Activated naive CD8-positive, alpha-beta T cell treated with anti-CD3 and anti-CD28 coated beads, Interleukin-2, amount 50 U/mL, for 16 hours (primary cell): Measurements from ENCODE around the gene ADARB1.

Experiments used
- DNase-seq: peaks from one replicate; pipeline ENCODE4 v3.0.0-alpha.2; 2020; ENCODE audit warnings: low read depth, low spot score

Gene ADARB1

DNA sequence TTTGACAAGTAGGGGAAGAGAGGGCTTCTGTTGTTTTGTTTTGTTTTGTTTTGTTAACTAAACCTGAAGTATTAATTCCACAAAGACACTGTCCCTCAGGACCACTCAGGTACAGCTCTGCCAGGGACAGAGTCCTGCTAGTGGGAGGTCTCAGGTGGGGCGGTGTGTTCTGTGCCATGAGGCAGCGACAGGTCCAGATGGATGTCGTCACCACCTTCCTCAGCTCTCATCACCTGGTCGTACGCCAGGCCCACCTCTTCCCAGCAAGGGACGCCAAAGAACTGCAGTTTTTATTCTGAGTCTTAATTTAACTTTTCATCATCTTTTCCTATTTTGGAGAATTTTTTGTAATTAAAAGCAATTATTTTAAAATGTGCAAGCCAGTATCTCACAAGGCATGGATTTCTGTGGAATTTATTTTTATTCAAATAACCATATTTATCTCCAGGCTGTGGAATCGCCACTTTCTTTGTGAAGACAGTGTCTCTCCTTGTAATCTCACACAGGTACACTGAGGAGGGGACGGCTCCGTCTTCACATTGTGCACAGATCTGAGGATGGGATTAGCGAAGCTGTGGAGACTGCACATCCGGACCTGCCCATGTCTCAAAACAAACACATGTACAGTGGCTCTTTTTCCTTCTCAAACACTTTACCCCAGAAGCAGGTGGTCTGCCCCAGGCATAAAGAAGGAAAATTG, 150.8 kb downstream of the ADARB1 start:
- DNase-seq, result no peak

DNA sequence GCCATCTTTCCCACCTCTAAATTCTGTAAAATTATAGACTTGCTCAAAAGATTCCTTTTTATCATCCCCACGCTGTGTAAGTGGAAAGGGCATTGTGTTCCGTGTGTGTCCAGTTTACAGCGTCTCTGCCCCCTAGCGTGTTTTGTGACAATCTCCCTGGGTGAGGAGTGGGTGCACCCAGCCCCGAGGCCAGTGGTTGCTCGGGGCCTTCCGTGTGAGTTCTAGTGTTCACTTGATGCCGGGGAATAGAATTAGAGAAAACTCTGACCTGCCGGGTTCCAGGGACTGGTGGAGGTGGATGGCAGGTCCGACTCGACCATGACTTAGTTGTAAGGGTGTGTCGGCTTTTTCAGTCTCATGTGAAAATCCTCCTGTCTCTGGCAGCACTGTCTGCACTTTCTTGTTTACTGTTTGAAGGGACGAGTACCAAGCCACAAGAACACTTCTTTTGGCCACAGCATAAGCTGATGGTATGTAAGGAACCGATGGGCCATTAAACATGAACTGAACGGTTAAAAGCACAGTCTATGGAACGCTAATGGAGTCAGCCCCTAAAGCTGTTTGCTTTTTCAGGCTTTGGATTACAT, 151.5 kb downstream of the ADARB1 start:
- no peak for DNase-seq

DNA sequence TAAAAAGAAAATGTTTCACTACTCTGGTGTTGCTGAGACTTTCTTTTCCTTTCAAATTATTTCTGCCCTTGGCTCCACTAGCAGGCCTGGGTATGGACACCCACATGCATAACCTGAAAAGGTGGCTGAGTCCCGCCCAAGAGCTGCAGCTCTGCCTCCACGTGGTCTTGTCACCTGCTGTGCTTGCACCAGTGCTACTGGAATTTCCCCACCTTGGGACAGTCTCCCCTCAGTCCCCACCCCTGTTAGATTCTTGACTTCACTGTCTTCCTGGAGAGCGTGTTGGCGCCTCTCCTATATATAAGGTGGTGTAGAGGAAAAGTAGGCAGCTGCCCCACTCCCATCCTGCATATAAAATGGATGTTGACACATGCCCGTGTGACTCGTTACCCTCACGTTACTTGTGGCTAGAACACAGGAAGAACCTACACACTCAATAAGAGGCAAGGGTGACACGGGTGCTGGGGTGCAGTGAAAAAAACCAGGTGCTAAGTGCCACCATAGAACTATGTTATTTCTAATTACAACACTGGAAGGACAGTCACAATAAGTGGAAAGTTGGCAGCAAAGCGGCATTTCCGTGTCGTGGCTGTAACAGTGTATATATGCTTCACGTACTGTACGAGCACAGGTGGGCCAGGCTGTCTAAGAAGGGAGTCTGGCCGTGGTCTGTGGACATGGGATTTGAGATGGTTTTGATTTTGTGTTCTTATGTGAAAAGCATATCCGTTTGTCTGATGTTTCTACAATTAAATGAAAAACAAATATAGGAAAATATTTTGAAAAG, 152.4 kb downstream of the ADARB1 start:
- no peak for DNase-seq

DNA sequence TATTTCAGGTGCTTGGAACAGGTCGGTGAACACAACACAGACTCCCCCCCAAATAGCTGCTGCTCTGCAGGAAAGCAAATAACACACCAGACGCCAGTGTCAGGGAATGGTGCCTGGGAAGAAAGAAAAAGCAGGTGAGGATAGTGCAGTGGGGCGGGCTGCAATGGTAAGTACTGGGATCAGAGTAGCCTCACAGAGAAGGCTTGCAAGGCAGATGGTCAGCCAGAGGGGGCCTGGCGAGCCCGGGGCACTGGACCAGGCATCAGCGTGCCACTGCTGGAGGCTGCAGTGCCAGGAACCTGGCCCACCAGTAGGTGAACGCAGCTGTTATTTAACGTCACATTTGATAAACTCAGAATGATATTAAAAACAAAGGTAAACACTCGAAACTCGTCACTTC, 153.4 kb downstream of the ADARB1 start:
- no peak for DNase-seq

DNA sequence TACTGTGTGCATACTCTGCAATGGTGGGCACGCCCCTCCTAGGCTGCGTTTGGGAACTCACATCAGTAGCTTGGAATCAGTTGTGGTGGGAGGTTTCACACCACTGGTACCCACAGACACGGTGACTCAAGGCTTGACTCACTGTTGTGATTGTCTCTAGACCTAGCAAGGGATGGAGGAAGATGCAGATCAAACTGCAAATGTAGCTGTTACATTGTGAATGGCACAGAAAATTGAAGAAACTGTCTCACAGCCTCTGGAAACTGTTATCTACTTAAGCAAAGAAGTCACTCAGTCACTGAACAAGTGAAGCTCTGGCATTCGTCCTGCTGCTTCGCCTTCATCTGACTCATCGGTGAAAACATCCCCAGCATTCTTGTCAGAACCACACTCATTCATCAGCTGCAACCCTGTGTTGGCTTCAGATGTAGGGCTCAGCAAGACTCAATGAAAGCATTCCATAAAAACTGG, 153.8 kb downstream of the ADARB1 start:
- peak; percentile 35 for DNase-seq

DNA sequence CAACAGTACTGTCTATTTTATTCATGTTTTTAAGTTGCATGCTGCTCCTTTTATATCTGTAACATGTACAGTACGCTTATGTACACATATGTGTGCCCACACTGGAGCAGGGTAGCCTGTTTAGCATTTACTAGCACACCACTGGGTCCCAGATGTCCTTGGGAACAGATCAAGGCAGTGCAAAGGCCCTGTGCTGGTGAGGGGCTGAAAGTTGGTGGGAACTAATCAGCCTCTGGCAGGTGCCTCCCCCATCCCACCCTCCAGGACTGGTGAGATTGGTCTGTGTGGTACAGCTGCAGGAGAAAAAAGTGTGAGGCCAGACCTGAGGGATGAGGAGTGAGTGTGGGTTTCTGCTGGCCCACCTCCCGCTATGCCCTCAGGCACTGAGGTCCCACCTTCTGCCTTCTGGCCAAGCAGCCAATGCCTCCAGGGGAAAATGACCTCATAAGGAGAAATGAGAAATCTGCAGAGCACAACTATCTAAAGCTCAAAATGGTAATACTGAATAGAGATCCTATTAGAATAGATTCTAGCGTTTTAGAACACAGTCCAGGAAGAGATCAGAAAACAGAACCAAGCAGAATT, 154.4 kb downstream of the ADARB1 start:
- no peak for DNase-seq

DNA sequence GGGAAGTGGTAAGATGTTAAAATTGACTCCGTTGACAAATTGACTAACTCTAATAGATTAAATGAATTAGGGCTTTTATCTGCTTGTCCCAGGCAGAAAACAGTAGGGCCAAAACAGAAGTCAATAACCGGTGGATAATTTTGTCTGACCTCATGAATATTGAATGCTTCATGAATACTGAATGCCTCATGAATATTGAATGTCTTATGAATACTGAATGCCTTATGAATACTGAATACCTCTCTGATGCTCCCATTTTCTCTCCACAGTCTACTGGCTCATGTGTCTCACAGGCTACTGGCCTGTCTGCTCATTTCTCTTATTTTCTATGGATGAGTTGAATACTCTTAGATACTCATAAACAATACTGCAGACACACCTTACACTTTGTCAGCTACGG, 157.3 kb downstream of the ADARB1 start:
- DNase-seq, result no peak

DNA sequence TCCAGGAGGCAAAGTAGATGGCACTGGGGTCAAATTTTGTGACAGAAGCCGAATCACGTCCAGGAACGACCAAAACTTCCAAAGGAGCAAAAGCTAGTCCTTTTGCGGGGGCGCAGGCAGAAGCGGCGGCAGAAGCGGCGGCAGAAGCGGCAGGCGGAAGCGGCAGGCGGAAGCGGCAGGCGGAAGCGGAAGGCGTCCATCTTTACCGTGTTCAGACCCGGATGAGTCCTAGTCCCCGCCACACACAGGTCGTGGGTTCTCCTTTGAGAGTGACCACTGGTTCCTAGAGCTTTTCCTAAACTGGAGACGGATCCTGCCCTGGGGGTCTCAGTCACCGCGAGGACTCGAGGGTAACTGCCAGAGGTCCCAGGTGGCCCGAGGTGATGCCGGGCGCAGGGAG, 159.7 kb downstream of the ADARB1 start:
- no peak for DNase-seq

DNA sequence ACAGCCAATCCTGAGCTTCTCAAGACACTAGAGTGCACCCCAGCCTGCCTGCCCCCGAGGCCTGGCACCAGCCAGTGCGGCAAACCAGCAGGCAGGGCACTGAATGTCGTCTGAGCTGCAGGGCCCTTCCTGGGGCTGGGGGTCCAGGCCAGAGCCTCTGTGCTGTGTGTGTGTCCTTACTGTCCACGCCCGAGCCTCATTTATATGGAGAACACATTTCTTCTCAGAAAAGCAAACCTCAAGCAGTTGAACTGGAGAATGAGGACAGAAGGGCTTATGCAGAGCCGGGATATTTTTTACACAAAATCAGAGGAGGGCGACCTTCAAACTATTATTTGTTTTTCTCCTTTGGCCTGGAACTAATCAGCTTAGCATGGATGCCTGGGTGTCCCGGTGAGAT, 160.6 kb downstream of the ADARB1 start:
- DNase-seq, result no peak

DNA sequence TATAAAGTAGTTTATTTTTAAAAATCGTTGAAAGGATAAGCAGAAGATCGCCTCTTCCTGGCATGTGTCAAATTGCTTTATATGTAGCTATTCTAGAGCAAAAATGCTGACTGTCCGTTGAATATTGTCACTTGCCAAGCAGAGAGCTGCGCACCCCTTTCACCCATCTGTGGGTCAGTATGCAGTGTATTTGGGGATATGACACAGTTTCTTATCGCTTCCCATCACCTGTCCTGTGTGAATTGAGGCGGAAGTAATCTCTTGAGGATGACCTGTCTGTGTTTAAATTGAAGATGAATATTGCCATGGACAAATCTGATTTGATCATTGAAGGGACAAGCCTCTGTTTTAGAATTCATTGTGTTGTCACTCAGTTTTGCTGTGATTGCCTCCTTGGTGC, 161.1 kb downstream of the ADARB1 start:
- DNase-seq, result no peak

DNA sequence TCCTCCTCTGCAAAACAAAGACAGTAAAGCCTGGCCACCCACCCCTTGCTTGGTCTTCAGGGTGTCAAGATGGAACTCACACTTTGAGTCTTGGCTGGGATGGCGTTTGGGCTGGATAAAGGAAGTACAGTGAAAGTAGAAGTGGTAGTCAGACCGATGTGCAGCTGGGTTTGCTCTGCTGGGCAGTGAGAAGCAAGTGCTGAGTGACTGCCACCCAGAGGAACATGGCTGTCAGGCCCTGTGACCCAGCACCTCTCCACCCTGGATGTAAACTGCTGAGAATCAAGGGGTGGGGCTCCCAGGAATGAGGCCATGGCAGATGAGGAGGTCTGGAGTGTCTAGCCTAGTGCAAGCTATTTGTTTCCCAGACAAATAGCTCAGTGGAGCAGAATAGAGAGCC, 162.1 kb downstream of the ADARB1 start:
- no peak for DNase-seq

DNA sequence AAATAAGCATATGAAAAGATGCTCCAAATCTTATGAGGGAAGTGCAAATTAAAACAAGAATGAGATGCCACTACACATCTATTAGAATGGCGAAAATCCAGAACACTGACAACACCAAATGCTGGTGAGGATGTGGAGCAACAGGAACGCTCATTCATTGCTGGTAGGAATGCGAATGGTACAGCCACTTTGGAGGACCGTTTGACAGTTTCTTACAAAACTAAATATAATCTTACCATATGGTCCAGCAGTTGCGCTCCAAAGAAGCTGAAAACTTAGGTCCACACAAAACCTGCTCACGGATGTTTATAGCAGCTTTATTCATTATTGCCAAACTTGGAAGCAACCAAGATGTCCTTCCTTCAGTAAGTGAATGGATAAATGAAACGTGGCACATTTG, 163.0 kb downstream of the ADARB1 start:
- DNase-seq, result no peak

DNA sequence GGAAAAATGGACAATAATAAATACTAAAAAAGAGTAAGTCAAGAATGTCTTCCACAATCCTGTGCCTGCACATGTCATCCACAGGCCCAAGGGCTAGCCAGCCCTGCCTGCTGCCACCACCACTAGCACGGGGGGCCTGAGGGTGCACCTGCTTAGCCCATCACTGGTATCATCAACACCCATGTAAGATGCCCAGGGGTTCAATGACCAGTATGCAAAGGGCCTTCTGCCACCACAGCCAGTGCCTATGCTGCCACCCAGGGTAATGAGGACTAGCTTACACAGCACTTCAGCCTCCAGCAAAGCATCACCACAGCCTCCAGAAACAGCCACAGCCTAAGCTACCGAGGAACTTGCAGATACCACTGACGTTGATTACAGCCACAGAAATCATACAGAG, 167.0 kb downstream of the ADARB1 start:
- DNase-seq, result no peak

DNA sequence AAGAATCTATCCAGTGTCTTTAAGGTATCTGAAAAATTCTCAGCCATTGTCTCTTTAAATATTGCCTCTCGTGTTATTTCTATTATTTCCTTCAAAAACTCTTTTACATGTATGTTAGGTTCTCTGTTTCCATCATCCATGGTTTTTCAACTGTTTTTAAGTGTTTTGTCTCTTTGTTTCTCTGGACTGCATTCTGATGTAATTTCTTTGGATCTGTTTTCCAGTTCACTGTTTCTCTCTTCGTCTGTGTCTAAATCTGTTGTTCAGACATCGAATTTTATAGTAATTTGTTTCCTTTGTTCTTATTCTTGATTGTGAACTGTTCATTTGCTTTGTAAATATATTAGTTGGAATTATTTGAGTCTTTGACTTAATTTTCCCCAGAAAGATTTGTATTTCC, 169.2 kb downstream of the ADARB1 start:
- DNase-seq, result no peak

DNA sequence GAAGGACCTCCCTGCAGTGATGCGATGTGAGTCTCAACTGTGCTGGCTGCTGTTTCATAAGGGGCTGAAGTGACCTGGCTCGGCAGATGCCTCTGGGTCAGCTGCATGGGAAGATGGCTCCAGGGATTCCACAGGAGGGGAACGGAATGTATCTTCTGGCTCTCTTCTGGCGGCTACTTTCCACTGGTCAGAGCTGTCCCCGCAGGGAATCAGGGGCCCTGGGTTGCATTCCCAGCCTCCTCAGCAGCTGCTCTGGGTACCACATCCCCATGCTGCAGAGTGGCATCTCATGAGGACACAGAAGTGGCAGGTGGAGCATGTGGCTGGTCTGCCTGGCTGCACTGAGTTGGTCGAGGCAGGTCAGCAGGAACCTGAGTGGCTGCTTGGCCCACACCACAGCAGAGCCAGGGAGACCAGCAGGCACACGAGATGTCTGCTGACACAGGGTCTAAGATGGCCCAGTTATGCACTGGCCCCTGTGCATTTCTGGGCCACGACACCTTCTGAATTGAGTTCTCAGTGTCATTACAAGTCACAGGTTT, 170.5 kb downstream of the ADARB1 start:
- DNase-seq, result no peak

DNA sequence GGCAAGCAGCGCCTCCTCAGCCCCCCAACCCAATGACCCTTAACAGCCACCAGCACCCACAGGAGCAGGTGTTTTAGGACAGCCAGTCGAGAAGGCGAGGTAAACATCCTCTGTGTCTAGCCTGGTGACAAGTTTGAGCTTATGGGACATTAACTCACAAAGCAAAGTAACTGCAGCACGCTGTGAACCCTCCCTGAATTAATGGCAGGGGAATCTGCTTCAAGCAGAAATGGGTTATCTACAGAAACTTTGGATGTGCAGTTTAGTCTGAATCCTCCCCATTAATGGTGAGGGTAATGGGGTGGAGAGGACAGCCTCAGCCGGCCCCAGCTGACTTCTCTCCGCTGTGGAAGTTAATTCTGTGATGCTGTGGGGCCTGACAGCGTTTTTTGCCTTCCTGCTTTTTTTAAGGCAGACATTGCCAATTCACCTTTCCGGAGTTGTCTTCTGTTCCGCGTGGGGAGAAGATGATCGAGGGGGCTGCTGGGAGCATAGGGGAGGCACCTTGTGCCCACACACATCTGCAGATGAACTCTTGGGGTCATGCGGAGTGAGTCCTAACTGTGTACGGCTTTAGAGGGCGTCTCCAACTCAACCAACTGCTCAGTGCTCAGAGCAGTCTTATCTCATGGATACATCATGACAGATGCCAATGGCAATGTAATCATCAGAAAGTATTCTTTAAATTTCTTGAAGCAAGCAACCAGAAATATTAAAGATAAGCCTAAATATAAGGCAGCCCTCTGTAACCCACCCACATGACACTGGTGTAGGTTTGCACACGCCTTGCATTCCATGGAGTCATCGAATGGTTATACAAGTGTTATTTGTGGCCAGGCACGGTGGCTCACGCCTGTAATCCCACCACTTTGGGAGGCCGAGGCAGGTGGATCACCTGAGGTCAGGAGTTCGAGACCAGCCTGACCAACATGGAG, 172.3 kb downstream of the ADARB1 start:
- DNase-seq, result no peak

DNA sequence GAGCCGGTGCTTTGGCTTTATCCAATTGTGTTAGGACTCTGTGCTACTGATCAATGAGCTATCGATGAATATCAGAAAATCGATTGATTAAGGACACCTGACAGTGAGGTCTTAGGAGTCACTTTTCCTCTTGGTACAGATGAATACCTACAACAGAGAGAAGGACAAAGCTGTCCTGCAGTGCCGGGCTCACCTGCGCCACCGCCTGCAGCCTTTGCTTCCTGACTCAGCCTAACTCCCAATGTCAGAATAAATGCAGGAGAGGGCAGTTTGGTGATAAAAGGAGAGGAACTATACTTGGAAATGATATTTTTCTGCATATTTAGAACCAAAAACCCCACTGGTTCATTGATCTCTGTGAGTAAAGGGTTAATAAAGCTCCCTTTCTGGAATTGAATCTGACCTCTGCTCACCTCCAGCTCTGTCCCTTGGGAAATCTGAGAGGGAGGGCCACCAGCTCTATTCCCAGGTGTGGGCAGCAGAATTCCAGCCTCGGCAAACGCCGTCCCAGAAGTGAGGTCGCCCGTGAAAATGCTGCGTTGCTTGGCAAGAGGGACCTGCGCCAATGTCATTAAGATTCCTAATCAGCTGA, 174.0 kb downstream of the ADARB1 start:
- DNase-seq, result no peak

DNA sequence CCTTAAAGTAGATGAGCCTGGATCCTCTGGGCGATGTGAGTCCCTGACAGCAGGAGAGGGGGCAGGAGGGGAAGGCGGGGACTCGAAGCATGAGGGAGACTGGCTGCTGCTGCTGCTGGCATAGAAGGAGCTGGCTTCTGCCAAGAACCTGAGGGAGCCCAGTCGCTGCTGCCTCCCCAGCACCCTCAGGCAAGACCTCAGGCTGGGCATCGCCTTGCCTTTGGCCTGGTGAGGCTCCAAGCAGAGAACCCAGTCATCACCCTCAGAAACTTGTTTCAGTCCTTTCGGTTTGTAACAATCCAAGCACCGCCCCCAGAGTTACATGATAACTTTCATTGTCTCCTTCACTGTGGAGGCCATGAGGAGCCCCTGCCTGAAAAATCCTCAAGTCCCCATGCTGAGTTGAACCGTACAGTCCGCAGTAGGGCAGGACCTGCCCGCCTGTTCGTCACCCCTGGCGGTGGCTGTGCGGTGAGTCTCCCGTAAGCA, 174.6 kb downstream of the ADARB1 start:
- no peak for DNase-seq

DNA sequence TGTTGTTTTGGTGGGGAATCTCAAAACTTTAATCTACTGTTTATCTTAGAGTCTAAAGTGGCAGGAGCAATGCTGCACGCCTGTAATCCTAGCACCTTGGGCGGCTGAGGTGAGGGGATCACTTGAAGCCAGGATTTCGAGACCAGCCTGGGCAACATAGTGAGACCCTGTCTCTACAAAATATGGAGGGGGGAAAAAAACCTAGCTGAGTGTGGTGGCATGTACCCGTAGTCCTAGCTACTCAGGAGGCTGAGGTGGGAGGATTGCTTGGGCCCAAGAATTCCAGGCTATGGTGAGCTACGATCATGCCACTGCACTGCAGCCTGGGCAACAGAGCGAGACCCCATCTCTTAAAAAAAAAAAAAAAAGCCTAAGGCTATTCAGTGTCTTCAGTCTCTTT, 175.2 kb downstream of the ADARB1 start:
- no peak for DNase-seq

DNA sequence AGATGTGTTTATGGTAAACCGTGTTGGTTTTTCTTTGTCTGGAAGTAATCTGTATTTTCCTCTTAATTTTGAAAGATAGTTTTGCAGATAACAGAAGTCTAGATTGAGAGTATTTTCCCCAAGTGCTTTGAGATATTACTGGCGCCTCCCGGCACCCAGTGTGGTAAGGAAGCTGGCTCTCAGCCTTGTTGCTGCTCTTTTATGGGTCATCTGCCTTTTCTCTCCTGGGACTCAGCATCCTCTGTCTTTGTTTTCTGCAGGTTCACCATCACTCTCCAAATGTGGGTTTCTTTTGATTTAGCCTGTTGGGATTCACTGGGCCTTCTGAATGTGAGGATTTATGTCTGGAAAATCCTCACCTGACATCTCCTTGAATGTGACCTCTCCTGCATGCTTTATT, 175.9 kb downstream of the ADARB1 start:
- DNase-seq, result no peak
